Activated T-cell treated with anti-CD3 and anti-CD28 coated beads, Interleukin-2, amount 50 U/mL, for 48 hours (primary cell): ENCODE results near the gene MCFD2.
"Not testable (repeated sequence)": the region's sequence is repeated elsewhere in the genome, so short reads cannot be mapped to it uniquely, and the experiment has no call there.

Source experiments
- DNase-seq, 2 experiments: peaks; one replicate each; pipeline ENCODE4 v3.0.0-alpha.2; 2020

The MCFD2 gene

DNA sequence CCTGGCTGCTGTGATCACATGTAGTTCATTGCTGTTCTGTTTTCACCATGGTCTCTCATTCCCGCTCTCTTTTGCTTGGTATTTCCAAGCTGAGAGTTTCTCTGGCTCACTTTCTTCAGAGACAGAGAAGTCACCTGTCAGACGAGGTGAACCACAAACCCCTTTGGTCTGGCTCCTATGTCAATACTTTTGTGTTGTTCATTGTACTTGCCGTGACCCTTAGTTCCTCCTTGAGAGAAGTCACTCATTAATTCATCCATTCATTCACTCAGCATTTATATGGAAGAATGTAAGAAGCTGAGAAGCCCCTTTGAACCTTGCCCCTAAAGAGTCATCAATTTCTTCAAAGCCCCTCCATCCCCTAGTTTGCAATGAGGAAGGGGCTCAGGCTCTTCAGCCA is 15.2 kb downstream of the MCFD2 start:
- no peak for DNase-seq

DNA sequence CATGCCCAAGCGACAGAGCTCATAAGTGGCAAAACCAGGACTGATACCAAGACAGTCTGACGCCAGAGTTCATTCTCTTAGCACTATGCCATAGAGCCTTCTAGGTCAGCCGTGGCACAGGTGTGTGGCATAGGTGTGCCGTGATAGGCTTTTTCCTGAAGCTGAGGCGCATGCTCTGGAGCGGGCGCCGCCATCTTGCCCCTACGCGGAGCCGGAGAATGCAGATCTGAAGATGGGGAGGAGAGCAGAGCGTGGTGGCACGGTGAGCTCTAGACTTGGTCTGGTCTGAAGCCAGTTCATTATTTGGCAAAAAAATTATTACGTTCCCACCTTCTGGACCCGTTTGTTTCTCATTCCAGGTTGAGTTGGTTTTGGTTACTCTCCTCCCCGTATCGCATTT is 16.6 kb downstream of the MCFD2 start:
- no peak for DNase-seq

DNA sequence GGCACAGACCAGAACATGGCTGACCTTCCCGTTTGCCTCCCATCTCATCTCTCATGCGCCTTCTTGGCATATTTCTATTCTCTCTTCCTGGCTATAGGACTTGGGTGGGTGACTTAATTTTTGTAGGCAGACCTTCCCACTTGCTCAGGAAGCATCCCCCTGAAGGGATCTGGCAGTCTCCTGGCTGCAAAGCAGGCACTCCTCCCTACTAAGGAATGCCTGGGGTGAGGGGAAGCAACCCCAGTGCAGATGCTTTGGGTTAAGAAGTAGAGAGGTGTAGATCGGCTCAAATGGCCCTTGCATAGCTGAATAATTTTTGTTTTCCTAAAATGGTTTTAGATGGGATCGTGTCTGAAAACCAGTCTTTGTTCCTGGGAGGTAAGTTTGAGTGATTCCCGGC is 17.6 kb downstream of the MCFD2 start:
- no peak for DNase-seq

DNA sequence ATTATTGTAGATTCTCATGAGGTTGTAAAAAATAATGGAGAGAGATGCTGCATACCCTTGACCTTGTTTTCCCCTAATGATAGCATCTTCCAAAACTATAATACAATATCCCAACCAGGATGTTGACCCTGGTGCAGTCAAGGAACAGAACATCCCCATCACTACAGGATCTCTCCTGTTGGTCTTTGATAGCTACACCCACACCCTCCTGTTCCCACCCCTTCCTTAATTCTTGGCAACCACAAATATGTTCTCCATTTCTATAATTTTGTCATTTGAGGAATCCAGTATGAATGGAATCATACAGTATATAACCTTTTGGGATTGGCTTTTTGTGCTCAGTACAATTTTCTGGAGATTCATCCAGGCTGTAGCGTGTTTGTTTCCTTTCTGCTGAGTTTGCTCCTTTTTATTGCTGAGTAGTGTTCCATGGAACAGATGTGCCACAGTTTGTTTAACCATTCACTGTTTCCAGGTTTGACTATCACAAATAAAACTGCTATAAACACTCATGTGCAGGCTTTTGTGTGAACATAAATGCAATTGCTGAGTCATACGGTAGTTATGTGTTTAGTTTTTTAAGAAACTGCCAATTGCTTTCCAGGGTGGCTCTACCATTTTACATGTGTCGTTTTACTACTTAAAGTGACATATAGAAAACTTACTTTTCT is 22.2 kb downstream of the MCFD2 start:
- no peak for DNase-seq

DNA sequence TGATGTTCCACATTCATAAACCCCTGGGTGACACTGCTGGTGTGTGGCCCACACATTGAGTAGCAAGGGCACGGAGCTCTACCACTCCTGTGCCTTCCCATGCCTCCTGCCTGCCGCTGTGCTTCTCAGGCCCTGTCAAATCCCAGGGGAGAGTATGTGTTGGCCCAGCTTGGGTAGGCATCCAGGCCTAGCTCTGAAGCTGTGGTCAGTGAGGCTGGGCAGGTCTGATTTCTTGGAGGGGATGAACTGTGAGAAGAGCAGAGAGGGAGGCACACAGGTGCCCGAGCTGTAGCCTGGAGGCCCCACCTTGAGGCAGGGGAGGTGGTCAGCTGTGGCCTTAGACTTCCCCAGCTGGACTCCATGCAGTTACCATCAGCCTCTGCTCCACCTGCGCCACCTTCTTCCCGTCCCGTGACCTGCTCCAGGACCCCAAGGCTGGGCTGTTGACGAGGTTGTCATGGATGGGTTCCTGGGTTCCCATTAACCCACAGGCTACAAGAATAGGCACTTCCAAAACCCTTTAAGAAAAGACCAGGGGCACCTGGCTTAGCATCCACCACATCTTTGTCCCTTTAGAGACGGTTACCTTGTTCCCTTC is 23.6 kb downstream of the MCFD2 start:
- DNase-seq: no peak

DNA sequence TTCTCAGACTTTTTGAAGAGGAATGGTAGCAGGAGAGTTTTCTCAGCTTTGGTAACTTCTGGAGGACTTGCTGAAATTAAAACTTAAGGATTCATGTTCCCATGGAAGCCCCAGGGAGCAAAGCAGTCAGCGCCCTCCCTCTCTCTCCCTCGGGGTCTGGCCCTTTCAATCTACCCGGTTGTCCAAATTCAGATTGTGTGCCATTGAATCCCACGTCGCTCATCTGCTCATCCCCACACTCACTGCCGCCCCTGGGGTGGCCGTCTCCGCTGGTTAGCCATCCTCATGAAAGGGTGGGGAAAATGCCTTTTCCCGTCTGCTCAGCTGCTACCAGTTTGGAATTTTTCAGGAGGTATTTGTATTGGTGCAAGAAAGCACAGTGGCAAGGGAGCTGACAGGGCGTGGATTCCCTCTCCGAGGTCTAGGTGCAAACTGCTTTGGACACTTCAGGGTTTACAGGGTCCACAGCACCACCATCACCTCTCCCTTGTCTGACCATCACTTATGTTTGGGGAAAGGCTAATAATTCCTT is 27.1 kb downstream of the MCFD2 start:
- no peak for DNase-seq

DNA sequence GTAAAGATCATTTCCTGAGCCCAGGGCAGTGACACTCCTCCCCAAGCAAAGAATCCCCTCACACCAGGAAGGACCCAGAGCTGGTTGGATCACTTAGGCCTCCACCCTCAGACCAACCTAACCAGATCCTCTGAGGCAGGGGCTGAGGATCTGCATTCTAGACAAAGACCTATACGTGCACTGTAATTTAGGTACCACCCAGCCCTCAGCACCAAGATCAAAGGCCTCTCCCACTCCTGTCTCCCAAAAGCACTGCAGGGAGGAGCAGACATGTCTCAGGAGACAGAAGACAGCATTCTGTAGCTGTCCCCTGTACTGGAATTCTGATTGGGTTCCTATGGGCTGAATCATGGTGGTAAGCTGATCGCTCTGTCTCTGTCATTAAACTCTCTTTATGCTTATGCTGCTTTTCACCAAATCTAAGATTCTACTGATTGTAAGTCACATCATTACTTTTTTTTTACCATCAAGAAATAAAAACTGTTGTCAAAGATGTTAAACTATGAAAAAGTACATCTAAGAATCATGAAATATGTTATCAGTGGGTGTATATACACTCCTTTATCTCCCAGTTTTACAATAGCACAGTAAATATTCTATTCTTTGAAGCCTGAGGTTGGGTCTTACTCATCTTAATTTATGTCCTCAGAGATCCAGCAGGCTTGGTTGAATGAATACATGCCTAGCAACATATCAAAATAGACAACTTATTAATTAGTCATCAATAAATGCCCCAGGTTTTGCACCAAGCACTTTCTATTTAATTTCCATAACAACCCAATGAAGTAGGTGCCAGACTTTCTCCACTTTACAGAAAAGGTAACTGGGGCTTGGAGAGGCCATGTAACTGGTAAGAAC is 28.3 kb downstream of the MCFD2 start:
- no peak for DNase-seq

DNA sequence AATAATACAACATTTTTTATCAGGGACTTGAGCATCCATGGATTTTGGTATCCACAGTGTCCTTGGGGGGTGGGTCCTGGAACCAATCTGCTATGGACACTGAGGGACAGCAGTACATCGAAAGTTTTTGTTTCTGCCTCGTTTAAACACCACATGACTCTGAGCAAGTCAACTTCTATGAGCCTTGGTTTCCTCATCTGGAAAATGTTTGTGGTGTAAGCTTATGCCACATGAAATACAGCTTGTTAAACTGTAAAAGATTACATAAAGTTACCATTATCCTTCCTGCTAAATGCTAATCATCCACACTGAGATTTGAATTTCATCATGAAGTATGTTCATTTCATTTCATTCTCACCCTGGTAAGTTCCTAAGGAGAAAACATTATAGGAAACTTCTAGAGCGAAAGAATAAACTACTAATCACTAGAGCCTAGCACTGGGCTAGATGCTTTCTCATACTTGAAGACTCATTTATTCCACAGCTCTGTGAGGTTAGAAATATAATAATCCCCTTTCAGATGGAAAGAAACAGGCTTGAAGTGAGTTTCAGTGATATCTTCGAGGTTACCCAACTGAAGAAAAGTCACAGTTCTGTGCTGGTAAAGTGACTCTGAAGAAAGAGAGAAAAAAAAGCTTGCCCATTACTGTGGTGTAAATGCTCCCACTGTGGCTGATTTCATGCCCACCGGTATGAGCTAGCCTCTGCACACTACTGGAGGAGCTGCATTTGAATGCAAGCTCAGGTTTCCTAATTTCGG is 29.2 kb downstream of the MCFD2 start:
- no peak for DNase-seq

DNA sequence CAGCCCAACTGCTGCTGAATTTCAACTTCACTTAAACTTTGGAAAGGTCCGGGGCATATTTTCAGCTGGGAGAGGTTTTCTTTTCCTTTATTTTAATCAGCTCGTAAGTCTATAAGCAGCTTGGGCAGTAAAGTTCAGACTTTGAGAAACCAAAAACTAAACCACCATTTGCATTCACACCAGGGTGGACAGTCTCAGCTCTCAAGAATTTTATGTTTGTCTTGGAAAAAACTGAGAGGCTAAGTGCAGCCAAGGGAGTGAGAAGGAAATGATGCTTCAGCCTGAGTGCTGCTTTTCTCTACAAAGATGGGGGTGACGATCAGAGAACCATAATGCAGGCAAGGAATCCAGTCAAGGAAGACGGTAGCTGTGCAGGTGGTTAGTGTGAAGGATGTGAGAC is 30.2 kb downstream of the MCFD2 start:
- no peak for DNase-seq

DNA sequence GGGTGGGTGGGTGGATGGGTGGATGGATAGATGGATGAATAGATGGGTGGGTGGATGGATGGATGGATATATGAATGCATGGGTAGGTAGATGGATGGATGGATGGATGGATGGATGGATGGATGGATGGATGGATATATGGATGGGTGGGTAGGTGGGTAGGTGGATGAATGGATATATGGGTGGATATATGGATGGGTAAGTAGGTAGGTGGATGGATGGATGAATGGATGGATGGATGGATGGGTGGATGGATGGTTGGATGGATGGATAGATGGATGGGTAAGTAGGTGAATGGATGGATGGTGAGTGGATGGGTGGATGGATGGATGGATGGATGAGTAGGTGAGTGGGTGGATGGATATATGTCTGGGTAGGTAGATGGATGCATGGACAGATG is 36.1 kb downstream of the MCFD2 start:
- no peak for DNase-seq

DNA sequence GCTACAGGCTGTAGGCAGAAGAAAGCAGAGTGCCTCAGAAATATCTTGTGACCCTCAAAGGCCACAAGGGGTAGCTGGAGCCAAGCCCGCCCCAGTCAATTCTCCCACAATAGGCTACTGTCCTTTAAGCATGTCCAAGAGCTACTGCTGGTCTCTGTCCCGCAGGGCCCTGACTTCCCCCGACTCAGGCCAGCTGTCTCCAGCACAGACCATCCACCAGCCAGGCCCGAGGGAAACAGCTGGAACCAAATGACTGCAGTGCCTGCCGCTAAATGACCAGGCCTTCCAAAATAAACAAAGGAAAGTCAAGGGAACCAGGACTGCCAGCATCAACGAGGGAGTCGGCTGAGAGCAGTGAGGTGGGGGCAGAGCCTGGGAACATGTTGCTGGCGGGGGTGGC is 36.7 kb downstream of the MCFD2 start:
- no peak for DNase-seq

DNA sequence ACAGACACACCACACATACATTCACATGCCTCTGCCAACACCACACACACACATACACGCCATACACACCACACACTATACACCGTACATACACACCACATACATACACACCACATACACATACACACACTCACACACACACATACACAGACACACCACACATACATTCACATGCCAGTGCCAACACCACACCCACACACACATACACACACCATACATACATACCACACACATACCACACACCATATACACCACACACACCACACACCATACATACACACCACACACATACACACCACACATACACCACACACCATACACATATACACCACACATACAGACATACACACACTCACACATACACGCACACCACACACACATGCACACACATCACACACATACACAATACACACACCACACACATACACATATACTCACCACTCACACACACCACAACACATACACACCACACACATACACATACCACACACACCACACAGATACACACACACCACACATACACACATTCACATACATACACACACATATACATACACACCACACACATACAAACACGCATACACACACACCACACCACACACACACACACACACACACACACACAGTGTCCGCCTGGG is 37.2 kb downstream of the MCFD2 start:
- no peak for DNase-seq

DNA sequence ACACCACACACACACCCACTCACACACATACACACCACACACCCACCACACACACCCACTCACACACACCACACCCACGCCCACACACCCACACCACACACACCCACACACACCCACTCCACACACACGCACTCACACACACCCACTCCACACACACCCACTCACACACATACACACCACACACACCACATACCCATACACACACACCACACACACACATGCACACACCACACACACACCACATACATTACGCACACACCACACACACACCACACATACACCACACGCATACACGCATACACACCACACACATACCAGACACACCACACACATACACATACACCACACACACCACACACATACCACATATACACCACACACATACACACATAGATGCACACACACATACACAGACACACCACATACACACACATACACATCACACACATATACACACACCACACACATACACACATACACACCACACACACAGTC is 37.9 kb downstream of the MCFD2 start:
- DNase-seq: no peak

DNA sequence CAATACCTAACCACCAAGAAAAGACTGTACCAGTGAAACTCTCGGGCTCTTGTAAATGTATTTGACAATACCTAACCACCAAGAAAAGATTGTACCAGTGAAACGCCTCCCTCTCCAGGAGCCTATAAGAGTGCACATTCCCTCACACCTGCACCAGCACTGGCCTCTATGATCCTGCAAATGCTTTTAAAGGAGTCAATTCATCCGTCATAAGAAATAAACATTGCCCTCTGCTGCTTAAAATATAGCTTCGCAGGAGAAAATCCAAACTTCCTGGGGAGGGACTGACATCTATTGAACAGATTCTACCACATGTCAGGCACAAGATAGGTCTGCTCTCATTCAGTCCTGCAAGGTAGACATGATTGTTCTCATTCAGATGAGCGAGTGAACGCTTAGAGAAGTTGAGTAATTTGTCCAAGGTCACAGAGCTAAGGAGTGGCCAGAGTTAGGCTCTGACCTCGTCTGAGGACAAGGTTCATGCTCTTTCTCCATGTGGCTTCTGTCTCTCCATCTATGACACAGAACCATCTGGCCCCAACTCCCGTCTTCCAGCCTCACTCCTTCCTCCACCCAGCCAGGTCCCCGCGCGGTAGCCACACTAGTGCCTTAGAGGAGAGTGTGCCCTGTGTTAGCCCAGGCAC is 38.7 kb downstream of the MCFD2 start:
- DNase-seq: no peak

DNA sequence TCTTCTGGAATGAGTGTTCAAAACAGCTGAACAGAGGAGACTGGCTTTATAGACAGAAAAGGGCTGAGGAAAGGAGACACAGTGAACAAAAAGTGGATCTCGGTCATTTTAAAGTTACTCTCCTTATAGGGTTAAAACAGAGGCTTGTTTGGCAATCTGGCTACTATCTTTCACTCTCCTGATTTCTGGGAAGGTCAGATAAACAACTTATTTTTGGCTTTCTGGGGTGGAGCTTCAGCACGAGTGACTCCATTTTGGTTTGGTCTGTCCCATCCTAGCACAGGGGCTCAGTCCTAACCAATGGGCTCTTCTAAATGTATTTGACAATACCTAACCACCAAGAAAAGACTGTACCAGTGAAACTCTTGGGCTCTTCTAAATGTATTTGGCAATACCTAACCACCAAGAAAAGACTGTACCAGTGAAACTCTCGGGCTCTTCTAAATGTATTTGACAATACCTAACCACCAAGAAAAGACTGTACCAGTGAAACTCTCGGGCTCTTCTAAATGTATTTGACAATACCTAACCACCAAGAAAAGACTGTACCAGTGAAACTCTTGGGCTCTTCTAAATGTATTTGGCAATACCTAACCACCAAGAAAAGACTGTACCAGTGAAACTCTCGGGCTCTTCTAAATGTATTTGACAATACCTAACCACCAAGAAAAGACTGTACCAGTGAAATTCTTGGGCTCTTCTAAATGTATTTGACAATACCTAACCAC is 39.5 kb downstream of the MCFD2 start:
- not testable (repeated sequence) for DNase-seq

DNA sequence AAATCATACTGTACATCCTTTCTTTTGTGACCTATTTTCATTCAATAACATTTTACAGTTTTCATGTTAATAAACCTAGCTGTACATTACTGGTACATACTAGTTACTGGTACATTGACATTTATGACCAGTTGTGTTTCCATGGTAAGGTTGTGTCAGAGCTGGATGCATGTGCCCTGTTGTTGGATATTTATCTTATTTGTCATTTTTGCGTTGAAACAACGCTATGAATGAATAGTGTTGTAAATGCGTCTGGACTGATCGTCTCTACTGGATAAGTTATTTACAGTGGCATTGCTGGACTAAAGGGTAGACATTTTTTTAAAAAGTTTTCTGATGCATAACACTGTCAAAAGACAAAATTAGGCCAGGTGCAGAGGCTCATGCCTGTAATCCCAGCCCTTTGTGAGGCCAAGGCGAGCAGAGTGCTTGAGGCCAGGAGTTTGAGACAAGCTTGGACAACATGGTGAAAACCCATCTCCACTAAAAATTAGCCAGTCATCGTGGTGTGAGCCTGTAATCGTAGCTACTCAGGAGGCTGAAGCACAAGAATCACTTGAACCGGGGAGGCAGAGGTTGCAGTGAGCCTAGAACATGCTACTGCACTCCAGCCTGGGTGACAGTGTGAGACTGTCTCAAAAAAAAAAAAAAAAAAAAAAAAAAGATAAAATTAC is 40.2 kb downstream of the MCFD2 start:
- DNase-seq: no peak

DNA sequence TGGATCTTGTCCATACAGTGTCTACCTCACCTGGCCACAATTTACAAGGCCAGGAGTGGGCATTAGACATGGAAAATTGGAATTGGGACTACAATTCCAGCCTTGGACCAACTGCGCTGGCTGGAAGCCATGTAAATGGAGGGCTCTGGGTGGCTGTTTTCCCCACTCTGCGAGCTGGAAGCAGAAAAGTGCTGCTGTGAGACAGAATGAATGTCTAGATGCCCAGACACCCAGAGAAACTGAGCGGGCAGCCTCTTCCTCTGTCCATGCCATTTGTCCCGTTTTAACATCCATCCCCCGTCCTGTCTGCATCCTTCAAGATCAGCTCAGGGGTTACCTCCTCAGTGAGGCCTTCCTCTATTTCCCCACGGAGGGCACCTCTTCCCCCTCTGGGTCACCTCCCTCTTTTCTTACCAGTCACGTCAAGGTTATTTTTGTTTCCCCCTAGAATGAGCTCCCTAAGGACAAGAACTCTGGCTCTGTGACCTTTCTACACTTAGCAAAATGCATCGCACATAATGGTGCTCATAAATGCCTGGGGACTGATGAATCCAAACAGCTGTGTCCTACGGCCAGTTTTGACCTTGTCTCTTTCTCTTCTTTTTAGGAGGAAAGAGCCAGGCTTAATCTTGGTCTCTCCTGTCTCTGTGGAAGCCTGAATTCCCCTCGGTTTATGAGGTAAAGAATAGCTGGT is 41.2 kb downstream of the MCFD2 start:
- no peak for DNase-seq

DNA sequence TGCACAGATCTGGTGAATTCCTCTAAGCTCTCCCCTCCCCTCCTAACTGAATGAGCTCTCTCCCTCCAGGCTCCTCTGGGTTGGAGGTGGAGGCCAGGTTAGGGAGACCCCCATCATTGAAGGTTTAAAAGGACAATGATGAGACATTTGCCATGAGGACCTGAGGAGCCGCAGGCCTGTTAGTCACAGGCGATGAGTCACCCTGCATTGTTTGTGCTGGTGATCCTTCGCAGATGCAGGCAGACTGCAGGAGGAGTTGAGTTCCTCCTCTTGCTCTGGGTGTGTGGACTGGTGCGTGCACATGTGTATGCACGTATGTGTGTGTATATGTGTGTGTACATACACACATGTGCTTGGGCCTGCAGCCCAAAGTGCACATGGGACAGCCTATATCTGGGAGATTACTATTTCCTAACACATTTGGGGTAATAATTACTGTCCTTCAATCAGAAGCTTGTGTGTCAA is 42.0 kb downstream of the MCFD2 start:
- peak; percentile 53 to 59 for DNase-seq

DNA sequence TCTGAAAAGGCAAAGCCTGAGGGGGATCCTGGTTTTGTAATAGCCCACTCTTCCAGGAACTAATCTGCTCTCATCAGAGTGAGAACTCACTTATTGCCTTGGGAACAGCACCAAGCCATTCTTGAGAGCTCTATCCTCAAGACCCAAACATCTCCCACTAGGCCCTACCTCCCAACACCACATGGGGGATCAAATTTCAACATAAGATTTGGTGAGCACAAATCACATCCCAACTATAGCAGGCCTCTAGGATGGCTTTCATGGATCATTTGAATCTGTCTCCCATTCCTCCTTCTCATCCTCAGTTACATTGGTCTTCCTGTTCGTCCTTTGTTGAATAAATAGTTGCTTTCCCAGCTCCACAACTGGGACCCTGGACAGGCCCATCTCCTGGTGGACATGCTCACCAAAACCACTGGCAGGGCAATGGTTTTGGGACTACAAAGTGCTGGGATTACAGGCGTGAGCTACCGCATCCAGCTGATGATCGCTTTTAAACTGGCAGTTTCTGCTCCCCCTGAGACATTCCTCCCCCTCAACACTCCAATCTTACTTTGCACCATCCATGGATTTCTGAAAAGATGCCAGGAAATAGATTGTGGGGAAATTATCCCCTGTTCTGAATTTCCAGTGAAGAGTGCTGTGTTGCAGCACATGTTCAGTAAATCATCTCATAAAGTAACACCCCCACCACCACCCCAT is 42.6 kb downstream of the MCFD2 start:
- no peak for DNase-seq
